Measurements from ENCODE around the gene VMAC. TPM values are rescaled to one million over a fixed set of nuclear protein-coding genes. Genes with fewer than 3 reads are reported as not detected.

VMAC gene
- total and polyA plus RNA-seq, 2 donors (not counting 3 experiments of a cell fraction or from before 2014, with no cell fraction given): 4.7 to 6.9 TPM

DNA sequence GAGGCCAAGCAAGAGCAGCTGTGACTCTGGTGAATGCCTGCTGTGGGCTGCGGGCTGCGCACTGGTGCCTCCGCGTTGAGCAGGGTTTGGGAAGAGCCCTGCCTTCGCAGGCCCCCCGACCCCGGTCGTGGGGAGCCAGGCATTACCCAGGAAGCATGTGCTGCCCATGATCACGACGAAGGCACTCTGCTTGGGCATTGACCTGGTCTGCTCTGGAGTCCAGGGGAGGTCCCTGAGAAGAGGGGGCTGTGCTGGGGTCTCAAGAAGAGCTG lies 54.1 kb downstream of the VMAC start:
- Histone ChIP-seq H3K9me3 (replicated peaks; ENCODE audit: control insufficient read depth, insufficient read depth, low read length) (no peaks in the 10 kb centered on the region), H3K9ac (replicated peaks; ENCODE audit: extremely low read depth, insufficient read depth, low read length) (no peak overlapping the region), H2AFZ (ENCODE audit: low read depth, low read length) (no peak overlapping the region), H3K36me3 (ENCODE audit: control insufficient read depth in 2 of 2, extremely low read depth in 1 of 2, insufficient read depth in 2 of 2, low read length in 2 of 2) (peaks cover 0 to 3% of the 10 kb centered on the region in 2 experiments), H3K4me3 (replicated peaks in 1 of 3; ENCODE audit: insufficient read depth in 1 of 3, low read depth in 1 of 3, low read length in 3 of 3) (no peak overlapping the region), H3K79me2 (ENCODE audit: control insufficient read depth, insufficient read depth, low read length) (peaks cover 95% of the 10 kb centered on the region), H4K20me1 (replicated peaks; ENCODE audit: control insufficient read depth, extremely low read depth, insufficient read depth, low read length) (no peaks in the 10 kb centered on the region), H3K27ac (ENCODE audit: insufficient read depth, low read depth, low read length) (no peak overlapping the region), H3K4me1 (ENCODE audit: control insufficient read depth, extremely low read depth, insufficient read depth, low read length) (peaks cover 28% of the 10 kb centered on the region), H3K27me3 (ENCODE audit: control insufficient read depth in 2 of 2, insufficient read depth in 2 of 2, low read length in 2 of 2) (no peaks in the 10 kb centered on the region), H3K9me1 (replicated peaks; ENCODE audit: control insufficient read depth, extremely low read depth, insufficient read depth, low read length) (no peaks in the 10 kb centered on the region), H3K4me2 (ENCODE audit: insufficient read depth, low read length) (no peak overlapping the region)
- FAIRE-seq (no peak), DNase-seq (ENCODE audit: low read depth, low spot score) (no peak)
- TF ChIP-seq POLR2AphosphoS5 (IDR thresholded peaks at IDR 0.05; ENCODE audit: insufficient read depth, low read depth, low read length): no peak
- no peak for TF ChIP-seq GATA2 (IDR thresholded peaks at IDR 0.05; ENCODE audit: insufficient read depth, insufficient read length, low read depth, low read length)
- TF ChIP-seq MYC (IDR thresholded peaks at IDR 0.05; ENCODE audit: low read depth, low read length): no peak
- no peak for TF ChIP-seq POLR2A (IDR thresholded peaks at IDR 0.05; ENCODE audit: low read depth, low read length)
- TF ChIP-seq, protein P1, sequence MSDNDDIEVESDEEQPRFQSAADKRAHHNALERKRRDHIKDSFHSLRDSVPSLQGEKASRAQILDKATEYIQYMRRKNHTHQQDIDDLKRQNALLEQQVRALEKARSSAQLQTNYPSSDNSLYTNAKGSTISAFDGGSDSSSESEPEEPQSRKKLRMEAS (IDR thresholded peaks at IDR 0.05; ENCODE audit: insufficient read depth, insufficient read length): no peak
- no peak for TF ChIP-seq EZH2 (IDR thresholded peaks at IDR 0.05; ENCODE audit: borderline replicate concordance, low read depth, low read length, severe bottlenecking)
- no peak for TF ChIP-seq CTCF (IDR thresholded peaks at IDR 0.05; ENCODE audit: extremely low read depth in 1 of 2, insufficient read depth in 1 of 2, low read depth in 1 of 2, low read length in 2 of 2)
- TF ChIP-seq JUN (IDR thresholded peaks at IDR 0.05; ENCODE audit: borderline replicate concordance, insufficient read depth, insufficient read length, low read depth): no peak
- no peak for TF ChIP-seq FOS (IDR thresholded peaks at IDR 0.05; ENCODE audit: borderline replicate concordance, insufficient read depth, low read length)
- BruUV-seq (replicated peaks): no TSS peak
- POLR2A ChIA-PET: no interaction called here
- CTCF ChIA-PET: interaction anchor here (1.7 kb wide), 1 partner anchor 10 kb away, joined by 9 read pairs; no protein-coding TSS in a partner anchor
- dilution Hi-C loops (cut with MboI; ENCODE audit: extremely low pct_ligation_motif_present, low sequenced_read_pairs): no loop called here
- intact Hi-C loops (cut with micrococcal nuclease): no loop called here
